Right lobe of liver (tissue), 6 donors: ENCODE data around the gene LTO1. TPM values are rescaled to one million over a fixed set of nuclear protein-coding genes. Genes with fewer than 3 reads are reported as not detected.

ENCODE experiments used
- ATAC-seq, 4 donors: fragments of 200-7000 bp; cut with Tn5 transposase; one replicate each; pipeline ENCODE4 v1.9.1; 2020; ENCODE audit warnings: mild to moderate bottlenecking in 4 of 4, moderate library complexity in 4 of 4
- DNase-seq, 3 donors: peaks; one replicate each; pipeline ENCODE4 v3.0.0-alpha.2; 2020
- H3K27ac ChIP-seq, 3 donors: fragments of 200-600 bp; one replicate each; pipeline ENCODE4 v1.8.0; 2022
- H3K27me3 ChIP-seq, 2 donors: fragments of 200-600 bp; one replicate each; pipeline ENCODE4 v1.8.0; 2022
- H3K36me3 ChIP-seq, 4 donors: fragments of 200-600 bp; sonication (generic) in 1 of 4; one replicate each; pipeline versions ENCODE4 v1.5.1 to v1.8.0; 2017 to 2022; ENCODE audit warnings: control low read depth in 1 of 4
- H3K4me1 ChIP-seq, 4 donors: fragments of 200-600 bp; sonication (generic) in 1 of 4; one replicate each; pipeline versions ENCODE4 v1.5.1 to v1.8.0; 2017 to 2022; ENCODE audit warnings: control low read depth in 1 of 4
- H3K4me3 ChIP-seq, 3 donors: fragments of 200-600 bp; one replicate each; pipeline ENCODE4 v1.8.0; 2022
- H3K9me3 ChIP-seq, 4 donors: fragments of 200-600 bp; sonication (generic) in 1 of 4; one replicate each; pipeline versions ENCODE4 v1.5.1 to v1.8.0; 2017 to 2022; ENCODE audit warnings: control low read depth in 1 of 4
- CTCF ChIP-seq, 4 donors: fragments of 200-600 bp in 3 of 4; fragments of 450-650 bp in 1 of 4; IDR thresholded peaks; one replicate each; pipeline versions ENCODE4 v1.5.1 to v1.8.0; 2016 to 2022; ENCODE audit warnings: antibody characterized with exemption in 4 of 4, mild to moderate bottlenecking in 2 of 4
- POLR2A ChIP-seq: fragments of 450-650 bp; IDR thresholded peaks from one replicate; pipeline ENCODE4 v1.6.1; 2017; ENCODE audit warnings: antibody characterized with exemption, mild to moderate bottlenecking
- WGBS: methylation state at CpG from one replicate; pipeline ENCODE4 v1.1.6; 2018; ENCODE audit warnings: low coverage, low lambda C conversion rate; ENCODE audit not compliant: insufficient coverage; ENCODE audit errors: missing lambda C conversion rate; 5-methylcytosine and 5-hydroxymethylcytosine counted together
- intact Hi-C, 2 donors: fragments of 100-400 bp; cut with DNase I; formaldehyde crosslinking; loops; one replicate each; pipeline versions ENCODE4 v1.11.2 to v1.14.1; 2022
- total RNA-seq, 6 experiments: library from RNA; depleted of rRNA in 2 of 6; stranded (reverse); fragments of >200 nt in 2 of 6; fragmentation: NEBNext Ultra II Directional in 3 of 6; extraction: Animal tissue kit (Norgen Biotek cat#: 25700) in 3 of 6; gene quantifications; one replicate each; pipeline versions ENCODE4 v1.1.0 to v1.2.4, GENCODE V29; 2016 to 2023
- donor health status: DM: no; HTN: yes; CAD: no.
- donor health status: DM: no; HTN: no; CAD: no.
- donor health status: DM: no; HTN: no; CAD: no.
- donor health status: DM: no; HTN: yes; CAD: no.
- donor health status: DM: no; HTN: yes; CAD: no.

Gene LTO1
- total RNA-seq, 6 experiments from 2014 or later, result 4.1 to 7.9 (median 5.6) TPM

- Histone ChIP-seq H3K9me3 (no peaks in the 10 kb centered on the region), H3K27me3 (no peaks in the 10 kb centered on the region), H3K4me1 (peaks cover 0 to 10% (median 5%) of the 10 kb centered on the region in 4 donors), H3K36me3 (peaks cover 0 to 11% (median 4%) of the 10 kb centered on the region in 4 donors), H3K4me3 (no peak overlapping the region), H3K27ac (no peak overlapping the region)
- TF ChIP-seq CTCF (IDR thresholded peaks at IDR 0.05), result no peak
- TF ChIP-seq POLR2A, result no peak
- WGBS, result 77% methylated on average over 7 of the region's 10 CpGs
- DNase-seq (no peak), ATAC-seq (no peak)
- intact Hi-C loops, result no loop called here
Observed at GRCh38 chr11:69671734-69672465, 3.3 kb downstream of the LTO1 start.

GRCh38 chr11:69670158-69670845 lies 4.9 kb downstream of the LTO1 start:
- Histone ChIP-seq H3K4me1 (peaks cover 0 to 10% (median 5%) of the 10 kb centered on the region in 4 donors), H3K36me3 (peaks cover 0 to 11% (median 4%) of the 10 kb centered on the region in 4 donors), H3K27ac (no peak overlapping the region), H3K9me3 (no peaks in the 10 kb centered on the region), H3K4me3 (no peak overlapping the region), H3K27me3 (no peaks in the 10 kb centered on the region)
- 39% methylated on average over 11 of the region's 18 CpGs for WGBS
- intact Hi-C loops, result no loop called here
- DNase-seq, result peak; percentile 78 to 86 (median 80)
- TF ChIP-seq POLR2A (no peak), CTCF (IDR thresholded peaks at IDR 0.05) (peak; percentile 88 to 98 (median 98))
- peak; percentile 78 to 82 (median 80) for ATAC-seq

- ATAC-seq (no peak), DNase-seq (no peak)
- Histone ChIP-seq H3K4me1 (peaks cover 0 to 9% (median 4%) of the 10 kb centered on the region in 4 donors), H3K9me3 (no peaks in the 10 kb centered on the region), H3K27ac (no peak overlapping the region), H3K36me3 (peaks cover 0 to 11% (median 4%) of the 10 kb centered on the region in 4 donors), H3K4me3 (no peak overlapping the region), H3K27me3 (no peaks in the 10 kb centered on the region)
- WGBS, result 83% methylated on average over 10 of the region's 19 CpGs
- TF ChIP-seq CTCF (IDR thresholded peaks at IDR 0.05) (no peak), POLR2A (no peak)
- intact Hi-C loops, result no loop called here
Observed at GRCh38 chr11:69669486-69669885, 5.7 kb downstream of the LTO1 start.

GRCh38 chr11:69667619-69668604 lies 7.2 kb downstream of the LTO1 start:
- DNase-seq (peak in 1 of 3 donors; percentile 49), ATAC-seq (peak in 3 of 4 donors; percentile 38 to 53 (median 52))
- intact Hi-C loops, result no loop called here
- no peak for TF ChIP-seq CTCF (IDR thresholded peaks at IDR 0.05)
- TF ChIP-seq POLR2A, result no peak
- 71% methylated on average over 15 of the region's 26 CpGs for WGBS
- no peaks in the 10 kb centered on the region for H3K27me3 ChIP-seq
- H3K4me3 ChIP-seq, result no peak overlapping the region
- no peaks in the 10 kb centered on the region for H3K4me1 ChIP-seq
- no peak overlapping the region for H3K27ac ChIP-seq
- H3K36me3 ChIP-seq, result peaks cover 0 to 11% (median 4%) of the 10 kb centered on the region in 4 donors
- H3K9me3 ChIP-seq, result no peaks in the 10 kb centered on the region
